ENCODE measurements around the gene TYW3.

DNA sequence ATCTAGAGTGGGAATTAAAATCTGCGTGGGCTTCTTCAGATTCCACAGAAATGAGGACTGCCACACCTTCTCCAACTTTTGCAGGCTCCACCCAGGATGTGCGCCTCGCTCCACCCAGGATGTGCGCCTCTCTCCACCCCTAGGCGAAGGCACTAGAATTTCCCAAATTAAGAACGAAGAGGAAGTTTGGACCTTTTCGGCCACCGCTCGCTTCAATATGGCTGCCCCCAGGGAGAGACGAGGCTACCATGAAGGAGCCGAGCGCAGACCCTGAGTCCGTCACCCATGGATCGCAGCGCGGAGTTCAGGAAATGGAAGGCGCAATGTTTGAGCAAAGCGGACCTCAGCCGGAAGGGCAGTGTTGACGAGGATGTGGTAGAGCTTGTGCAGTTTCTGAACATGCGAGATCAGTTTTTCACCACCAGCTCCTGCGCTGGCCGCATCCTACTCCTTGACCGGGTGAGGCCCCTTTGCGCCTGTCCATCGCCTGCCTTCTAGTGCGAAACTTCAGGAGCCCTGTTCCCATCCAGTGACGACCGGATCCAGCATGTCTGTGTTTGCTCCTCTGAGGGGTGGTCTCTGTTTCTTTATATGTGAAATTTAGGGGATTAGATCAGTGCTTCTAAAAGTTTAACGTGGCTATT, at the start of gene TYW3, which contains the start of gene CRYZ:
- TF ChIP-seq, protein P1, sequence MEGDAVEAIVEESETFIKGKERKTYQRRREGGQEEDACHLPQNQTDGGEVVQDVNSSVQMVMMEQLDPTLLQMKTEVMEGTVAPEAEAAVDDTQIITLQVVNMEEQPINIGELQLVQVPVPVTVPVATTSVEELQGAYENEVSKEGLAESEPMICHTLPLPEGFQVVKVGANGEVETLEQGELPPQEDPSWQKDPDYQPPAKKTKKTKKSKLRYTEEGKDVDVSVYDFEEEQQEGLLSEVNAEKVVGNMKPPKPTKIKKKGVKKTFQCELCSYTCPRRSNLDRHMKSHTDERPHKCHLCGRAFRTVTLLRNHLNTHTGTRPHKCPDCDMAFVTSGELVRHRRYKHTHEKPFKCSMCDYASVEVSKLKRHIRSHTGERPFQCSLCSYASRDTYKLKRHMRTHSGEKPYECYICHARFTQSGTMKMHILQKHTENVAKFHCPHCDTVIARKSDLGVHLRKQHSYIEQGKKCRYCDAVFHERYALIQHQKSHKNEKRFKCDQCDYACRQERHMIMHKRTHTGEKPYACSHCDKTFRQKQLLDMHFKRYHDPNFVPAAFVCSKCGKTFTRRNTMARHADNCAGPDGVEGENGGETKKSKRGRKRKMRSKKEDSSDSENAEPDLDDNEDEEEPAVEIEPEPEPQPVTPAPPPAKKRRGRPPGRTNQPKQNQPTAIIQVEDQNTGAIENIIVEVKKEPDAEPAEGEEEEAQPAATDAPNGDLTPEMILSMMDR (IDR thresholded peaks at IDR 0.05 in 4 of 5, conservative IDR thresholded peaks at IDR 0.05 in 1 of 5) = peak in 1 of 5 experiments; percentile 9
- peak in 1 of 2 donors; percentile 17 for TF ChIP-seq POLR2A (IDR thresholded peaks at IDR 0.05)

Measured in gastrocnemius medialis (tissue), 4 donors.